Measurements from ENCODE around the gene MORC4.
A peak's percentile ranks its signal among the peaks of the same experiment; 100 is the strongest.

Gene MORC4

GRCh38 chrX:106952538-106952937 is 47.5 kb downstream of the MORC4 start:
- peak in 1 of 2 experiments; percentile 17 for DNase-seq

GRCh38 chrX:106952089-106952488 is 47.9 kb downstream of the MORC4 start:
- DNase-seq, result peak; percentile 11 to 40

- DNase-seq, result no peak
Observed at GRCh38 chrX:106951230-106951629, 48.8 kb downstream of the MORC4 start.

- DNase-seq, result no peak
Observed at GRCh38 chrX:106950381-106950780, 49.6 kb downstream of the MORC4 start.

GRCh38 chrX:106949366-106949765 is 50.6 kb downstream of the MORC4 start:
- no peak for DNase-seq

- DNase-seq, result no peak
Observed at GRCh38 chrX:106948641-106949040, 51.4 kb downstream of the MORC4 start.

GRCh38 chrX:106946464-106946863 is 53.5 kb downstream of the MORC4 start:
- DNase-seq, result no peak

- no peak for DNase-seq
Observed at GRCh38 chrX:106940068-106940467, 59.9 kb downstream of the MORC4 start.

- DNase-seq, result no peak
Observed at GRCh38 chrX:106939566-106939965, 60.4 kb downstream of the MORC4 start.

- DNase-seq, result no peak
Observed at GRCh38 chrX:106936246-106936645, 63.8 kb downstream of the MORC4 start.

GRCh38 chrX:106935175-106935574 is 64.8 kb downstream of the MORC4 start:
- DNase-seq, result no peak

GRCh38 chrX:106933538-106933961 is 66.5 kb downstream of the MORC4 start:
- DNase-seq, result no peak

- no peak for DNase-seq
Observed at GRCh38 chrX:106932960-106933537, 67.0 kb downstream of the MORC4 start.

GRCh38 chrX:106932492-106932923 is 67.5 kb downstream of the MORC4 start:
- no peak for DNase-seq

GRCh38 chrX:106931831-106932491 is 68.1 kb downstream of the MORC4 start:
- DNase-seq, result no peak

GRCh38 chrX:106928227-106928626 is 71.8 kb downstream of the MORC4 start:
- DNase-seq, result no peak

- no peak for DNase-seq
Observed at GRCh38 chrX:106927700-106928099, 72.3 kb downstream of the MORC4 start.

GRCh38 chrX:106927023-106927422 is 73.0 kb downstream of the MORC4 start:
- no peak for DNase-seq

- DNase-seq, result no peak
Observed at GRCh38 chrX:106921637-106922036, 78.4 kb downstream of the MORC4 start.

- DNase-seq, result no peak
Observed at GRCh38 chrX:106919932-106920452, 80.0 kb downstream of the MORC4 start, which contains the start of gene CLDN2. CLDN2 (plus strand) TSS chrX:106920402; CDS start chrX:106928229, 7,827 bp downstream.

- no peak for DNase-seq
Observed at GRCh38 chrX:106917830-106918500, 82.0 kb downstream of the MORC4 start.

- DNase-seq, result no peak
Observed at GRCh38 chrX:106912864-106913263, 87.1 kb downstream of the MORC4 start.

GRCh38 chrX:106906361-106906760 is 93.7 kb downstream of the MORC4 start:
- DNase-seq, result no peak

Data from NCI-H526 (cell line).